Skin of body (tissue), 2 donors: Measurements from ENCODE around the gene CCDC69. TPM values are rescaled to one million over a fixed set of nuclear protein-coding genes. Genes with fewer than 3 reads are reported as not detected.
"Not testable (repeated sequence)": the region's sequence is repeated elsewhere in the genome, so short reads cannot be mapped to it uniquely, and the experiment has no call there.

ENCODE experiments used
- DNase-seq: peaks from one replicate; lab custom pipeline; 2025; lab: John Stamatoyannopoulos, UW
- total RNA-seq: library from RNA; depleted of rRNA; stranded (reverse); fragments of >200 nt; gene quantifications from one replicate; pipeline ENCODE4 v1.2.3, GENCODE V29; 2014

CCDC69 gene
- total RNA-seq, 1 donor from 2014 or later = 7.0 TPM

DNA sequence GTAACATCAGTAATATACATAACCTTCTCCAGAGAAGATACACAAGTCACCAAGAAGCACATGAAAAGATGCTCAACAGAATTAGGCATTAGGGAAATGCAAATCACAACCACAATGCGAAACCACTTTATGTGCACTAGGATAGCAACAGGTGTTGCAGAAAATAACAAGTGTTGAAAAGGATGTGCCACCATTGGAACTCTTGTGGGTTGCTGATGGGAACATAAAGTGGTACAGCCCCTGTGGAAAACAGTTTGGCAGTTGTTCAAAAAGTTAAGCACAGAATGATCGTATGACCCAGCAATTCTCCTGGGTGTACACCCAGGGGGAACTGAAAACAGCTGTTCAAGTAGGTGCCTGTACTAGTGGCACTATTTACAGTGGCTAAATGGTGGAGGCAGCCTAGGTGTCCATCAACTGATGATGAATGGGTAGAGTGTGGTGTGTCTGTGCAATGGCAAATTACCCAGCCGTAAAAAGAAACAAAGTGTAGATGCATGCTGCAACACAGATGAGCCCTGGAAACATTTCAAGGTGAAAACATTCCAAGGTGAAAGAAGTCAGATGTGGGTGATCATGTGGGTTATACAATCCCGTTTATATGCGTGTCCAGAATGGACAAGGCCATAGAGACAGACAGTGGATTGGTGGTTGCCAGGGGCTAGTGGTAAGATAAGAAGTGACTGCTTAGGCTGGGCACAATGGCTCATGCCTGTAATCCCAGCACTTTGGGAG, 27.2 kb downstream of the CCDC69 start:
- DNase-seq = no peak

DNA sequence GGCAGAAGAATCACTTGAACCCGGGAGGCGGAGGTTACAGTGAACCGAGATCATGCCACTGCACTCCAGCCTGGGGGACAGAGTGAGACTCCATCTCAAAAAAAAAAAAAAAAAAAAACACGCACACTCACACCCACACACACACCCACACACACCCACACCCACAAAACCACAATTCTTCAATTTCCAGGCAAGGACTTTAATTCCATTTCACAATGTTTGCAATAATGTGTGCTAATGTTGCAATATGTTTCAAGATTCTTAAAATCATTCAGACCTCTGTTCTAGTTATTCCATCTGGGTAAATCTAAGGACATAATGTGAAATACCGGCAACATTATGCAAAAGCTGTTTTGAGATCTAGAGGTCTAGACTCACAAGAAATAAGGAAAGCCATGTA, 28.3 kb downstream of the CCDC69 start:
- DNase-seq = no peak

DNA sequence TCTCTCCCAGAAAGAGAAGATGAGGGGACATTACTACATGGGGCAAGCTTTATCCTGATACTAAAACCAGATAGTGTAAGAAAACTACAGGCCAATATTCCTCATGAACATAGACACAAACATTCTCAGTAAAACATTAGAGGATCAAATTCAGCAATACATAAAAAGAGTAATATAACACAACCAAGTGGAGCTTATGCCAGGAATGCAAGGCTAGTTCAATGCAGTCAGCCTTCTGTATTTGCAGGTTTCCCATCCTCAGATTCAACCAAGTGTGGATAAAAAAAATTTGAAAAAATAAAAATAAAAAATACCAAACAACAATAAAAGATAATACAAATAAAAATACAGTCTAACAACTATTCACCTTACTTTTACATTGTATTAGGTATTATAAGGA, 31.3 kb downstream of the CCDC69 start:
- DNase-seq = no peak

DNA sequence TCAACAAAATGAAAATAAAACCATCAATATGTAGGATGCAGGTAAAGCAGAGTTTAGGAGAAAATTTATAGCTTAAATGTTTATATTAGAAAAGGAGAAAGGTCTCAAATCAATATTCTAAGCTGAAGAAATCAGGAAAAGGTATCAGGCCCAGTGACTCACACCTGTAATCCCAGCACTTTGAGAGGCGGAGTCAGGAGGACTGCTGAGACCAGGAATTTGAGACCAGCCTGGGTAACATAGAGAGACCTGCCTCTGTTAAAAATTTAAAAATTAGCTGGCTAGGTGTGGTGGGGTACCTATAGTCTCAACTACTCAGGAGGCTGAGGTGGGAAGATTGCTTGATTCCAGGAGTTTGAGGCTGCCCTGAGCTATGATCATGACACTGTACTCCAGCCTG, 32.2 kb downstream of the CCDC69 start:
- no peak for DNase-seq

DNA sequence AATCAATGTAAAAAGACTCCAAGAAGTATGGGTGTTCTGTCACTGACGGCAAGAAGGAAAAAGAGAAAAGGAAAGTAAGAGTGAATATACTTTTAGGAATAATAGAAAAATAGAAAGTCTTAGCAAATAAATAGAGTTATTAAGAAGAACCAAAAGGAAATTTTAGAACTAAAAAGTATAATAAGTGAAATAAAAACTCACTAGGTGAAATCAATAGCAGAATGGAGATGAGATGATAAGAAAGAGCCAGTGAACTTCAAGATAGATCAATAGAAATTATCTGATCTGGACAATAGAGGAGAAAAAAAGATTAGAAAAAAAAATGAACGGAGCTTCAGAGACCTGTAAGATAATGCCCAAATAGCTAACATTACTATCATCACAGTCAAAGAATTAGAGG, 34.7 kb downstream of the CCDC69 start:
- no peak for DNase-seq

DNA sequence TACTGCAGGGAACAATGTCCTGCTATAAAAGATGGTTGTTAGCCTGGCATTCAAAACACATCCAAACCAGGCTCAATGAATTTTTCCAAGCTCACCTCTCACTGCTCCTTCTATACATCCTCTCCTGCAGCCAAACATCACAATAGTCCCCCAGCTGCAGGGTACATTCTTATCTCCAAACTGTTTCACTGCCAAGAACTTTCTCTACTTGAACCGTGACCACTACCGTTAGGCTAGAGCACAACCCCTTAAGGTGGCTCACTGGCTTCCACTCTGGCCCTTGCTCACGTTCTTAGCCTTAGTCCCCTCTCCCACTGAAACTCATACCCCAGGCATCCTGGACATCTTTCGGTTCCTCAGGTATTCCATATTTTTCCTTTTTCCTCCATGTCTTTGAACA, 37.4 kb downstream of the CCDC69 start:
- DNase-seq = no peak

DNA sequence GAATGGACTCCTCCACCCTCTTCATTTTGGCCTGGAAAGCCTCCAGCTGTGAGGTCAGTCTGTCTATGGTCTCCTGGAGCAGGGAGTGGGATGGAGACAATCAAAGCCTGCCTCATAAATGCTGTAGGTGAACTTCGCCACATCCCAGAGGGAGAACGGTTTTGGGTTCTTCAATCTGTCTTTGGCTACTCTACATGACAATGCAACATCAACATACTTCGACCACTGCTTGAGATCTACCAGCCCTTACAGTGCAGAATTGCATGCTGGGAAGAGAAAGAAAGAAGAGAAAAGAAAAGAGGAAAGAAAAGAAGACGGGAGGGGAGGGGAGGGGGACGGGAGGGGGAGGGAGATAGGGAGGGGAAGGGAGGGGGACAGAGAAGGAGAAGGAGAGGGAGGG, 37.8 kb downstream of the CCDC69 start:
- DNase-seq = no peak

DNA sequence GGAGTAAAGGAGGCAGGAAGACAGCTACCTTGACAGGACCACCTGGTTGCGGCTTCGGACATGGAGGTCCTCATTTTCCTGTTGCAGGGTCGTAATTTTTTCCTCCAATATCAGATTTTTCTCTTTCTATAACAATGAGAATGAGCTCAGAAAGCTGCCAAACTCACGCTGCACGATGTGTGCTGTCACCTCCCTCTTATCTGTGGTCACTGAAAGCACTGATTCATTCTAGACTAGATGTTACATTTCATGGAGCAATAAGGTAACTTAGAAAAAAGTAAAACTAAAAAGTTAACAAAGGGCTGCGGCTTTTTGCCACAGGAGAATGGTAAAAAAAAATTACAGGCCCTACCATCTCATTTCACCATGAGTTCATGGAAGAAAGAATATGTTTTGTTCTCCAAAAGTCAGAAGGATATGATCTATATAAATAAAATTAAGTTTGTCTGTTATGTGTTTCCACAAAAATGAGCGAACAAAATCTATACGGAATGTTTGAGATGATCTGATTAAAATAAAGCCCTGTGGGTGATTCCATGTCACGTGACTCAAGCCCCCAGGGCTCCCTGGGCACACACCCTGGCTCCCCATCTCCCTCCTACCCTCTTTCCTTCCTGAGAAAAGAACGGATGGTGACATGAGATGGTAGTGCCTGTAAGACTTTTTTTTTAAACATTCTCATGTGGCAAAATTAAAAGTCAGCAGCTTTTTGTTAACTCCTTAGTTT, 39.4 kb downstream of the CCDC69 start:
- DNase-seq = no peak

DNA sequence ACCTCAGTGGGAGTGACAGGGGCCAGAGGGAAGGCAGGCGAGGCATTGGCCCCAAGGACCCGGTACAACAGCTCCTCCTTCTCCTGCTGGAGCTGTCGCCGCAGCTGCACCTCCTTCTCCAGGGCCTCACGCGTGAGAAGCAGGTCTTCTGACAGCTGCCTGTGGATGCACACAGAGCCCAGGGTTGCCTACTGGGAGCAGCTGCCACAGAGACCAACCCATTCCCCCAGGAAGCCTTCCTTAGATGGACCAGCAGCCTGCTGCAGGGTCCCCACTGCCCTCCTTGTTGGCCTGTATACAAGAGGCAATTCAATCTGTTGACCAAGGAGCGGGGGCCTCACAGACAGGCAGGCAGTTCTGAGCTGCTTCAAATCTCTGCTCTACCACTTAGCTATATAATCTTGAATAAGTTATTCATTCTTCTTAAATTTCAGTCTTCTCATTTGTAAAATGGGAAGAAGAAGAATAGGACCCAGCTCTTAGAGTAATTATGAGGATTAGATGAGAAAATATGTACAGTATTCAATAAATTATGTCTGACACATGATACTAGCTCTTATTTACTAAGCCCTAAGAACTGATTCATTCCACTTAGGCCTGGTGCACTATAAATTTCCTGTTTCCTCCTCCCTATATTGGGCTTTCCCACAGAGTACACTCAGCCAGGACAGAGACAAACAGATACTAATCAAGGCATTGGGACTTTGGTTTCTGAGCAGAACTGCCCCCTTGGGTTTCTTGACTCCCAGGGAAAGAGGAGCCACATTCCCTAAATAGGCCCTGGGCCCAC, 40.2 kb downstream of the CCDC69 start:
- no peak for DNase-seq

DNA sequence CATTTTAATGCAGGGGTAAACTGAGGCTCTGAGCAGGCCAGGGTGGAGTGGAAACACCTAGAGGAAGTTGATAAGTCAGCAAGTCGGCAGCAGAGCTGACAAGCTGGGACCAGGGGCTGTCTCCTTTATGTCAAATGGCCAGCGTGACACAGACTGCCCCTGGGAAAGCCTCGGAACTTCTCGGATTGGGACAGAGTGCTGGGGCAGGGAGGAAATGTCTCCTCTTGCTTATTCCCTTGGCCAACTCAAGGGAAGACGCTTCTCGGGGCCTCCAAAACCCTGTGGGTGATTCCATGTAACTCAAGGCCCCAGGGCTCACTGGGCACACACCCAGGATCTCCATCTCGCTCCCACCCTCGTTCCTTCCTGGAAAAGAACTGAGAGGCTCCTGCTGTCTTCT, 40.9 kb downstream of the CCDC69 start:
- DNase-seq = no peak

DNA sequence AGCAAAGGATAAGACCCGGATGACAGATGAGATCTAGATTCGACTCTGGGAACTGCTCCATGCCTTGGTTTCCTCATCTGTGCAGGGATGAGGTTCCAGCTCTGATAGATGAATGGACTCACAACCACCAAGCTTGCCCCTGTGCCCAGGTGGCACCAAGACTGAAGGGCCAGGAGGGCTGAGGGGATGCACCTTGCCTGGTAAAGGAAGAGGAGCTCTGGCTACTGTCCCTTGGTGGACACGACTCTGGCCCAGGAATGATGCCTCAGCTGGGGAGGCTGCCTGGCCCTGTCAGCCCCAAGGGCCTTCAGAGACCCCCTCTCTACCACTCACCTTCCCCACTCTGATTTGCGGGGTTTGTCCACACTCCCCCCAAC, 41.4 kb downstream of the CCDC69 start:
- no peak for DNase-seq

DNA sequence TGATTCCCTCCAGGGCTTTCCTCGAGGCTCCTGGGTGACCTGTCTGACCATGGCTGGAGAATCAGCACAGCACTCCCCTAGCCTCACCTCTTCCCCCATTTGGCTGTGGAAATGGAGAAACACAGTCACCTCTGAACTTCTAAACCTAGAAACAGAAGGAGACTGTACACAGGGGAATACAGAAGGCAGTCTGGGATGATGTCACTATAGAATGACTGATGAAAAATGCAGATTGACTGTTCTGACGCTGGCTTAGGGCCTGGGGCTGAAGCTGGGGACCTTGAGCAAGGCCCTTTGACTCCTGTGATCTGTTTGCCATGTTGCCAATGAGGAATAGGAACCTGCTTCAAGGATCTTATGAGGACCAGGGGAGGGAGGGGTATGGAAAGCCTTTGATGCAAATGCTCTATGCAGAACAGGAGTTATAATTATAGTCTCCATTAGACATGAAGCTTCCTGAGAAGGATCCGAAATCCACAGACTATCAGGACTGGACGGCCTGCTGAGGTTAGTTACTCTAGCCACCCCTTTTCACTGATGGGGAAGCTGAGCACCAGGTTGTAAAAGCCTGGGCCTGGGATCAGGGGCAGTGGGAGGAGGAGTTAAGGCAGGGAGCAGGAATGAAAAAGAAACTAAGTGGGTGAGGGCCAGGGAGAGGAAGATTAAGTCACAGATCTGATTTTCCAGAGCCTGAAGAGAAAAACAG, 41.9 kb downstream of the CCDC69 start:
- DNase-seq = no peak

DNA sequence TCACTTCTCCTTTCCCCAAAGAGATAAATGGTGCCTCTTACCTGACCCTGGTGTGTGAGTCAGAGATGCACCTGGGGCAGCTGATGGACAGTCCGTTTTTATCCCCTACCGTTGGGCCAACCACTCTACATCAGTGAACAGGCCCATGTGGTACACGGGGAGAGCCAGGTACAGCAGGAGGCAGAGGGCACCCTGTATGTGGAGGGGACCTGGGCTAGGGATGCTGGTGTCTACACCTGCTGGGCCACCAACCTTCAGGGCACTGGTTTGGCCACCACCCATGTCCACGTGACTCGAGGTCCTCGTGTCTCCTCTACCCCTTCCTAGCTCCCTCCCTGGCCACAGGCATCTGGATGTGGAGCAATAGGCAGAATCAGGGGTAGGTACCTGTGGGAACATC, 43.6 kb downstream of the CCDC69 start:
- no peak for DNase-seq

DNA sequence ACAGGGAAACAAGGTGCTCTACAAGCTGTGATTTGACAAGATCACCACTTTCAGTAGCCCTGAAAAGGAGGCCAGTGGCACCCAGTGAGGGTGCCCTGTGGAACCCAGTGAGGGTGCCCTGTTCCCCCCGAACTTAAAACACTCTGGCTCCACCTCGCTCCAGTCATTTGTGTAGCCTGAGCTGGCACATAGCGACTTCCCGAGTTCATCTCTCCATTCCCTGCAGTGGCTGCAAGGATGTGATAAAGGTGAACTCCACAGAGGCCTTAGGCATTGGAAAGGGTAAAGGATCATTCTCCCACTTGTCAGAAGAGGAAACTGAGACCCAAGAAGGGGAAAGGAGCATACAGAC, 44.4 kb downstream of the CCDC69 start:
- no peak for DNase-seq

DNA sequence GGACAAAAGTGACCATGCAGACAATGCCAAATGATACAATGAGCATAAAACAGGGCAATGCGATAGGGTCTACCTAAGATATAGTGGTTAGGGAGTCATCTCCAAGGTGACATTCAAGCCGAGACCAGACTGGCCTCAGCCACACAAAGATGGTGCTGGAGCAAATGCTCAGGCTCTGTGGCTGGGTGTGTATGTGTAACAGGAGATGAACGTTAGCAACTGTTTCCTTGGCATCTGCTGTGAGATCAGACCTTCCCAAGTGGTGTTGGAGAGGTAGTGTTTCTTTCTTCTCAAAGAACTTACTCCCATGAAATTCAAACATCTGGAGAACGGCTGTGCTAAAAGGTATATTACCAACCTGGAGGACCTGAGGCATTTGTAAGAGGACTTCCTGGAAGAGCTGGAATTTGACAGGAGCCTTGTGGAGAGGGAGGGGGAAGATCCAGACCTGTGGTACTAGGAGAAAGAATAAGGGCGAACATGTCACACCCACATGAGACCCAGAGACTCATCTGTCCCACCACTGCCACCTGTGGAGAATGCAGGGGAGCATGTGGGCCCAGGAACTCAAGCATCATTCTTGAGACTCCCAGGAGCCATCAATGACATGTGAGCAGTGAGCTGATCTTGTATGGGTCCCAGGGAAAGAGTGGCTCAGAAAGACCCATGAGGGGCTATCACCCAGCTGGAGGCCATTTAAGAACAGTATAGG, 45.0 kb downstream of the CCDC69 start:
- DNase-seq = no peak

DNA sequence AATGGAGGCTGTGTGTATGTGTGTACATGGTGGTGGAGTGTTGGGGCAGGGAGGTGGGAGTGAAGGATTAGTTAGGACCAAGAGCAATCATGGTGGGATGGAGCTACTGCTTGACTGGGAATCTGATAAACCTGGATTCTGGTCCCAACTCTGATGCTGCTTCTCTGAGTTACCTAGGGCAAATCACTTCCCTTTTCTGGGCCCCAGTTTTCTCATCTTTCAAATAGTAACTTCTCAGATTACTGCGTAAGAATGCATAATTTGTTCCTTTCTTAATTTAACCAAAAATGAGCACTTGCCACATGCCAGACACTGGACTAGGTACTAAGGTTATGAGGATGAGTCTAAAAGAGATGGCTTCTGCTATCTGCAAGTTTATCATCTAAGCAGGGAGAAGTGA, 45.5 kb downstream of the CCDC69 start:
- DNase-seq = no peak

DNA sequence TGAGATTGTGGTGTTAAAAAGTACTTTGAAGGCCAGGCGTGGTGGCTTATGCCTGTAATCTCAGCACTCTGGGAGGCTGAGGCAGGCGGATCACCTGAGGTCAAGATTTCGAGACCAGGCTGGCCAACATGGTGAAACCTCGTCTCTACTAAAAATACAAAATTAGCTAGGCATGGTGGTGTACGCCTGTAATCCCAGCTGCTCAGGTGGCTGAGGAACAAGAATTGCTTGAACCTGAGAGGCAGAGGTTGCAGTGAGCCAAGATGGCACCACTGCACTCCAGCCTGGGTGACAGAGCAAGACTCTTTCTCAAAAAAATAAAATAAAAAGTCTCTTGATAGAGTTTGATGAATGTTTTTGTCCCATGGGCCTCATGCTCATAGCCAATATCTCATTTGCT, 47.6 kb downstream of the CCDC69 start:
- DNase-seq = not testable (repeated sequence)

DNA sequence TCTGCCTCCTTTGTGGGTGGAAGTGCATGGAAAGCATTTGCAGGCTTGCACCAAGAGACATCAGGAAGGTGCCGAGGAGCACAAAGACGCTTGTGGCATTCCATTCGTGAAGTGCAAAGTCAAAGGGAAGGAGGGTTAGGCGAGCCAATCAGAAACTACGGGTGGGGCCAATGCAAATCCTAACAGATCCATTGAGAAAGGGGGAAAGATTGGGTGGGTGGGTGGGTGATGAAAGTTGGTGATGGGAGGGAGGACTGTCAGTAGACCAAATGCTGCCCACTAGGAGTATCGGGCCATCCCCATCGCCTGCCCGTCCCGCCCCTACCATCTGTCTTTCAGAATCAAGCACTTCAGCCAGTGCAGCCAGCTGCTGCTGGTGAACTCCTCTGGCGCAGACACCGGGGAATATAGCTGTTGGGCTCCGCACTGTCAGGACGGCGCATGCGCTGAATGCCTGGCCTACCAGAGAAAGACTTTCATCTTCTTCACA, 49.2 kb downstream of the CCDC69 start:
- DNase-seq = no peak

DNA sequence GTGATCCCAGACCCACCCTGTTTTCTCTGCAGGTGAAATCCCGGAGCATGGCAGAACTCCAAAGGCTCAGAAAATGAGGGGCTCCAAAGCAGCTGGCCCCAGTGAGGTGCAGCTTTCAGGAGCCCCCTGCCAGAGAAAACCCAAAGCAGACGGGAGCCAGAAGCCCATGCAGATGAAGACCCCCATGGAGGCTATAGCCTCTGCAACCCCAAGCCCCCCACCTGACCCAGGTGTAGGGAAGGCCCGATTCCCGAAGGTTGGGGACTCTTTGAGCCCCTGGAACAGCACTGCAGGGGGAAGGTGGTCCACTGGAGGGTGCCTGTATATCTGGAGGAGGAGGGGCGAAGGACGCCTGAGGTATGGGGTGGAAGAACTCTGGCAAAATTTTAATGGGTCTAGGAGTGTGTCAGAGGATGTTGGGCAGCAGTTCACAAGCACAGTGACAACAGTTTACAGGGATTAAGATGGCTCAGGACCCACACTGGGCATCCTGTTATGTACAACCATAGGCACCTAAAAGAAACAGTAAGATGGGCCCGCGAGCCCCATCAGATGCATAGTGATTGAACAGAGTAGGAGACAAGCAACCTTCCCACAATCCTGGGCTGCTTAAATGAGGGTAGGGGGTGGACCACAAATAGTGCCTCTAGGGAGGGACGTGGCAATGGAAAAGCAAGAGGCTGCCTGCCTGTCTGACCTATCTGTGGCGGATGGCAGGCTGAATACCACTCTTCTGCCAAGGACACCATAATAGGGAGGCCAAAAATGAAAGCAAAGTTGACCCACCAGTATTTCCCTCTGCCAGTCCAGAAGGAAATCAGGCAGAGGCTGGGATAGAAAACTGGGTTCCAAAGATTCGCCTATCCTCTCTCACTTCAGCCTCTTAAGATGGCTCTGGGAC, 49.9 kb downstream of the CCDC69 start:
- no peak for DNase-seq

DNA sequence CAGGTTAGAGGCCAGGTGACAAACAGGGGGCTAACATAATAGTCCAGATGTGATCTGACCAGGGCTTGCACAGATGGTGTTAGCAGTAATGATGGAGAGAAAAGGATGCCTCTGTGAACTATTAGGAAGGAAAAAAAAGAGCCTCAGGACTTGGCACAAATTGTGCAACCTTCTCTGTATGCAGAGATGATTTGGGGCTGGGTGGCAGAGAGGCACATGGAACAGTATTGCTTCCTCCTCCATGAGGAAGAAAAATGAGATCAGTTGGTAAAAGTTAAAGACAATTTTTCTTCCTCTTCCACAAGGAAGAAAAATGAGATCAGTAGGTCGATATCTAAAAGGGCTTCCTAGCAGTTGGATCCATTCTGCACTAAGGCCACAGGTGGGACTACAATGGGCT, 52.4 kb downstream of the CCDC69 start:
- no peak for DNase-seq
